SJSA1 (cell line): ENCODE results near the gene C1QA. TPM values are rescaled to one million over a fixed set of nuclear protein-coding genes. Genes with fewer than 3 reads are reported as not detected.
"Not testable (repeated sequence)": the region's sequence is repeated elsewhere in the genome, so short reads cannot be mapped to it uniquely, and the experiment has no call there.

Experiments
- DNase-seq, 2 experiments: peaks; one replicate each; pipeline ENCODE4 v3.0.0-alpha.2; 2015 to 2020; ENCODE audit warnings: low spot score in 2 of 2, low read depth in 1 of 2
- H3K27ac ChIP-seq: fragments of 250-450 bp; sonication (Bioruptor Pico); 2 replicates; pipeline ENCODE4 v1.5.1; 2020; ENCODE audit warnings: mild to moderate bottlenecking, moderate library complexity
- H3K27me3 ChIP-seq: fragments of 250-450 bp; sonication (Bioruptor Pico); replicated peaks from 2 replicates; pipeline ENCODE4 v1.5.1; 2020; ENCODE audit warnings: mild to moderate bottlenecking, moderate library complexity
- H3K36me3 ChIP-seq: fragments of 250-450 bp; sonication (Bioruptor Pico); 2 replicates; pipeline ENCODE4 v1.5.1; 2020; ENCODE audit warnings: mild to moderate bottlenecking
- H3K4me1 ChIP-seq: fragments of 250-450 bp; sonication (Bioruptor Pico); replicated peaks from 2 replicates; pipeline ENCODE4 v1.6.1; 2021; ENCODE audit warnings: mild to moderate bottlenecking
- H3K4me3 ChIP-seq: fragments of 250-450 bp; sonication (Bioruptor Pico); 2 replicates; pipeline ENCODE4 v1.5.1; 2020; ENCODE audit warnings: mild to moderate bottlenecking
- H3K9me3 ChIP-seq: fragments of 250-450 bp; sonication (Bioruptor Pico); replicated peaks from 2 replicates; pipeline ENCODE4 v1.5.1; 2020; ENCODE audit warnings: mild to moderate bottlenecking
- total RNA-seq: library from RNA; depleted of rRNA; stranded (reverse); fragments of >200 nt; shearing (Covaris generic); gene quantifications from 2 replicates; pipeline ENCODE4 v1.2.3, GENCODE V29; 2014

Gene C1QA
- total RNA-seq, 1 experiment from 2014 or later = not detected

DNA sequence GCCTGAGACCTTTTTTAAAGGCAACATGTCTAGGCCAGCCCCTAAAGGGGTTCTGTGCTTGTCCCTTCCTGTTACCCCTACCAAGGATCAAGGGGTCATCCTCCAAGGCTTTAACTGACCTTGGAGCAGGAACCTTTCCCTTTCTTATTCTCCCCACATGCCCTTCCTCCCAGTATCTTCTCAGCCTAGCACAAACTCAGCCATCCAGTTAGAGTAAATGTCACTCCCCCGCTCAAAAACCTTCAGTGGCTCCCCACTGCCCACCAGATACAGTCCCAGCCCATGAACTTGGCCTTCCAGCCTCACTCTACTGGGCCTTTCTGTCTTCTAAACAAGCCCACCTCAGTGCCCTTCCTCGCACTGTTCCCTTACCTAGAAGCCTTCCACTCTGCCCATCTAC, 25.5 kb downstream of the C1QA start:
- H3K4me3 ChIP-seq = no peak overlapping the region
- H3K27me3 ChIP-seq = peaks cover 11% of the 10 kb centered on the region
- no peak for DNase-seq
- H3K36me3 ChIP-seq = no peaks in the 10 kb centered on the region
- H3K9me3 ChIP-seq = no peaks in the 10 kb centered on the region
- H3K27ac ChIP-seq = no peak overlapping the region
- H3K4me1 ChIP-seq = no peaks in the 10 kb centered on the region

DNA sequence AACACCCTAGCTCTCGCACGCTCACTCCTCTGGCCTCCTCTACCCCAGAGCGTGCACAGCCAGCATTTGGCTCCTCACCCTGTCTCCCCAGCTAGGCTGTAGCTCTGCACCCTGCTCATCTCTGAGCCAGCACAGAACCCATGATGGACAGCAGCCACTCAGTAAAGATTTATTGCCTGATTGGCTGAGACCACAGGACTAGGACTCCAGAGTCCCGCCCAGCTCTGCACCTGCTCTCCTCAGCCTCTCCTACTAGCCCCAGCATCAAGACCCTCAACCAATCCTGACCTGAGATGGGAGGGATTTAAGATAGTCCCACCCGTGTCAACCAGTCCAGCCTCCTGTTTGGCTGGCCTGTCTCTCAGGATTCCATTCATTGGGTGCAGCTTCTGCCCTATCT, 25.9 kb downstream of the C1QA start:
- DNase-seq = no peak
- H3K27me3 ChIP-seq = peaks cover 10% of the 10 kb centered on the region
- no peaks in the 10 kb centered on the region for H3K9me3 ChIP-seq
- no peak overlapping the region for H3K4me3 ChIP-seq
- no peak overlapping the region for H3K27ac ChIP-seq
- H3K36me3 ChIP-seq = no peaks in the 10 kb centered on the region
- H3K4me1 ChIP-seq = no peaks in the 10 kb centered on the region

DNA sequence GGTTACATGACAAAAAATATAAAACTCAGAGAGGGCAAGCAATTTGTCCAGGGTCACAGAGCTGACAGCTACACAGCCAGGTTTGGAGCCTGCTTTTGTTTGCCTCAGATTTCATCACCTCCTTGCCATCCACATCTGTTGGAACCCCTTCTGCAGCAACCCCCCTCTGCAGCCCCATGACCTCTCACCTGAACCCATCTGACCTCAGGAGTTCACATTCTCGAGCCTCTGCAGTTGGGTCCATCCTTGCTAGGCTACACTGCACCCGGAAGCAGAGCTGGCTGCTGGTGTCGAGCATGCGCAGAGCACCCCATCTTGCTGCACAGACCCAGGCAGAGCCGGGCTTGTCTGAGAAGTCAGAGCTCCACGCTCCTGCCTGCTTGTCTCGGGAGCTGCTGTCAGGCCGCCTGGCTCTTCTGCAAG, 26.6 kb downstream of the C1QA start:
- Histone ChIP-seq H3K36me3 (no peaks in the 10 kb centered on the region), H3K4me3 (no peak overlapping the region), H3K9me3 (no peaks in the 10 kb centered on the region), H3K27me3 (peaks cover 14% of the 10 kb centered on the region; the same call in 1 of the 2 replicates), H3K27ac (no peak overlapping the region), H3K4me1 (no peaks in the 10 kb centered on the region)
- DNase-seq = no peak

DNA sequence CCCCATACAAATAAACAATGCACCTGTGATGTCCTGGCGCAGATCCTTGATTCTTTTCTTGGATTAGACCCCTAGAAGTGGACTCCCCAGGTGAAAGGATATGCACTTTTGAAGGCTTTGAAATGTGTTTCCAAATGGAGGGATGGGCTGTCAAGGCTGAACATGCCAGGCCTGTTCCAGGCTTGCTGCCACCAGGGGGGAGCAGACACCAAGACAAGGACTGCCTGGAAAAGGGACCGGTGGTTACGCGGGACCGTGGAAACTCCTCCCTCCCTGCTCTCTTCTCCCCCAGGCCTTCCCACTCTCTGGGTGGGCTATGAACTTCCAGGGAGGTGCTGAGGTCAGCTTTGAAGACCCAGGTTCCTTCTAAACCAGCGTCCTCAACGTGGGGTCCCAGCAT, 29.3 kb downstream of the C1QA start:
- no peak overlapping the region for H3K27ac ChIP-seq
- peaks cover 33% of the 10 kb centered on the region for H3K27me3 ChIP-seq
- H3K4me1 ChIP-seq = no peaks in the 10 kb centered on the region
- no peak overlapping the region for H3K4me3 ChIP-seq
- H3K36me3 ChIP-seq = no peaks in the 10 kb centered on the region
- H3K9me3 ChIP-seq = no peaks in the 10 kb centered on the region
- DNase-seq = no peak

DNA sequence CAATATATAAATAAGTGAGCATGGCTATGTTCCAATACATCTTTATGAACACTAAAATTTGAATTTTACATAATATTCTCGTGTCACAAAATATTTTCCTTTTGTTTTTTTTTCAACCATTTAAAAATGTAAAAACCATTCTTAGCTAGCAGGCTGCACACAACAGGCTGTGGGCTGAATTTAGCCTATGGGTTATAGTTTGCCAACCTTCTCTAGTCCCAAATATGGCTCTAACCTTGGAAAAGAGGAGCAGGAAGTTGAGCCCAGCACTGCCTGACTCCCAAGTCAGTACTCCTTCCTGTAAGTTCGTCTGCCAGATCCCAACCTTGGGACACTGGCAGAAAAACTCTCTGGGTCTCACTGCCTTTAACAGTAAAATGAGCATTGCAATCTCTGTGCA, 30.0 kb downstream of the C1QA start:
- no peak overlapping the region for H3K27ac ChIP-seq
- no peak for DNase-seq
- no peak overlapping the region for H3K4me3 ChIP-seq
- no peaks in the 10 kb centered on the region for H3K36me3 ChIP-seq
- peaks cover 33% of the 10 kb centered on the region for H3K27me3 ChIP-seq
- H3K9me3 ChIP-seq = no peaks in the 10 kb centered on the region
- H3K4me1 ChIP-seq = no peaks in the 10 kb centered on the region

DNA sequence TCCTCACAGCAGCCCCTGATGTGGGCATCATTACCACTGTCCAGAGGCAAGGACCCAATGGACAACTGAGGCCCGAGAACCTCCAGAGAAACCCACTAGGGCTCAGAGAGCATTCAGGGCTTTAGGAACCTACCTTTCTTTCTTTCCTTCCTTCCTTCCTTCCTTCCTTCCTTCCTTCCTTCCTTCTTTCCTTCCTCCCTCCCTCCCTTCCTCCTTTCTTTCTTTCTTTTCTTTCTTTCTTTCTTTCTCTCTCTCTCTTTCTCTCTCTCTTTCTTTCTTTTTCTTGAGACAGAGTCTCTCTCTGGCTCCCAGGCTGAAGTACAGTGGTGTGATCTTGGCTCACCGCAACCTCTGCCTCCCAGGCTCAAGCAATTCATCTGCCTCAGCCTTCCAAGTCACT, 32.4 kb downstream of the C1QA start:
- H3K4me3 ChIP-seq, H3K4me1 ChIP-seq, DNase-seq, H3K27ac ChIP-seq, H3K9me3 ChIP-seq, H3K36me3 ChIP-seq: not testable (repeated sequence)
- peaks cover 34% of the 10 kb centered on the region for H3K27me3 ChIP-seq

DNA sequence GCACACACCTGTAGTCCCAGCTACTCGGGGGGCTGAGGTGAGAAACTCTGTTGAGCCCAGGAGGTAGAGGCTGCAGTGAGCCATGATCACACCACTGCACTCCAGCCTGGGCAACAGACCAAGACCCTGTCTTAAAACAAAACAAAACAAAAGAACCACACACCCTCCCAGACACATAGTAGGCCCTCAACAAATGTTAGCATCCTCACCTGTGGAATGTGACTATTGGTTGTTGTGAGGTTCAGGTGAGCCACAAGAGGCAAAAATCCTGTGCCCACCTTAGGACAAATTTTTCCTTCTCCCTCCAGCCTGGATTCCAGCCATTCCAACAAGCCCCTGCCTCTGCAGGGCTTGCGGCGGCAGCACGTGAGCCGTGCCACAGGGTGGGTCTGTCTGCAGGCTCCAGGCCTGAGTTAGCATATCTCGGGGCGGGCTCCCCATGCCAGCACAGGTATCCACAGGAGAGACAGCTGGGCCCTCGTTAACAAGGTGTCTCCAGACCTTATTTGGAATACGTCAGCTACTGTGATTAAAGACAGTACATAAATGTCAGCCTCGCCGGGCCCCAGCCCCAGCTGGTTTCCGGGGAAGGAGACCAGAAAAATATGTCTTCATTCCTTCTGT, 34.0 kb downstream of the C1QA start:
- Histone ChIP-seq H3K4me1 (no peaks in the 10 kb centered on the region), H3K4me3 (no peak overlapping the region), H3K36me3 (no peaks in the 10 kb centered on the region), H3K27ac (no peak overlapping the region), H3K9me3 (no peaks in the 10 kb centered on the region), H3K27me3 (peaks cover 39% of the 10 kb centered on the region)
- DNase-seq = no peak

DNA sequence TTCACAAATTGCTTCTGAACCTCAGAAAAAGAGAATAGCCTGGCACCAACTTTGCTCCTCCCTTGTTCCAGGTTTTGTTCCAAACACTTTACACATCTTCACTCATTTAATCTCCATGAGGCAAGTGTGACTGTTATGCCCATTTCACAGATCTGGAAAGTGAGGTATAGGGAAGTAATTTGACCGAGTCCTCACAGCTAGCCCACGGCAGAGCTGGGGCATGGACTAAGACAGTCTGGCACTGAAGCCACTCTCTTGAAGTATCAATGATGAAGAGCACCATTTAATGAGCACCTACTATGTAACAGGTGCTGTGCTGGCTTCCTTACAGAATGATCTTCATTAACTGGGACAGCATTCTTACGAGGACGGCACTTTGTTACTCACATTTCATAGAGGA, 35.6 kb downstream of the C1QA start:
- DNase-seq = no peak
- no peak overlapping the region for H3K4me3 ChIP-seq
- H3K9me3 ChIP-seq = no peaks in the 10 kb centered on the region
- H3K27ac ChIP-seq = no peak overlapping the region
- H3K36me3 ChIP-seq = no peaks in the 10 kb centered on the region
- H3K4me1 ChIP-seq = no peaks in the 10 kb centered on the region
- H3K27me3 ChIP-seq = peaks cover 39% of the 10 kb centered on the region

DNA sequence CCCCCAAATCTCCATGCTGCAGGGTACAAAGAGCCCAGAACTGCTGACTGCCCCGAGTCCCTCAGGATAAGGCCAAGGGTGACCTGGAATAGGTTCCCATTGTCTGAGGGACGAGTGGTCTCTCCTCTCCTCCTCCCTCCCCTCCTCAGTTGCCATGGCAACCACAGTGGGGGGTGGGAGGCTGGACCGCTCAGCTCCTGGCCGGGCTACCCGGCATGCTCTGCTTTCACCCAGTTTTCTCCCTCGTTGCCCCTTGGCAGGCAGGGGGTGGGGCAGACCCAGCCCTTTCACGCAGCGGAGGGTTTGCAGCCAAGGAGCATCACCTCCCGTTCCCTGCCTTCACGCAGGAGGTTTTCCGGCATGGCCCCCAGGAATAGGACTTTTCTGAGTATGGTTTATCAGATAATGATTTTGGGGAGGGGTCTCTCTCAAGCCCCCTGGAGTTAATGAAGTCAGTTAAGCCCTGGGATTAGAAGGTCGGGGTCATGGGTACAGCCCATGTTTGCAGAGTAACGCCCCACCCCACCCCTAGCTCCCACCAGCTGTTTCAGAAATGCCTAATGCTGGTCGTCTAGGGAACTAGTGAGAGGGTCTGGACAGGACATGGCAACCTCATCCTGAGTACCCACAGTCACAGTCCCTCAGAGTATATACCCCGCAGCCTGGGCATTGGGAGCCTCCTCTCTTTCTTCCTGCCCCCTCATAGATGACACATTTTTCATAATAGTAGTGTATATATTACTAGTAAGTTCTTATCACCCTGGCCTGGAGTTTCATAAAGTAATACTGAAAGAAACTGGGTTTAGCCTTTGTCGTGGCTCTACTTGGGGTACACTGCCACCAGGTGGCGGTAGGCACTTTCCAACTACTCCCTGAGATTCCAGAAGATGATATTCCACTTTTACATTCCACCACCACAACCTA, 37.3 kb downstream of the C1QA start:
- Histone ChIP-seq H3K27ac (no peak overlapping the region), H3K4me3 (no peak overlapping the region), H3K27me3 (peaks cover 24% of the 10 kb centered on the region), H3K9me3 (no peaks in the 10 kb centered on the region), H3K36me3 (no peaks in the 10 kb centered on the region), H3K4me1 (no peaks in the 10 kb centered on the region)
- DNase-seq = peak in 1 of 2 experiments; percentile 46

DNA sequence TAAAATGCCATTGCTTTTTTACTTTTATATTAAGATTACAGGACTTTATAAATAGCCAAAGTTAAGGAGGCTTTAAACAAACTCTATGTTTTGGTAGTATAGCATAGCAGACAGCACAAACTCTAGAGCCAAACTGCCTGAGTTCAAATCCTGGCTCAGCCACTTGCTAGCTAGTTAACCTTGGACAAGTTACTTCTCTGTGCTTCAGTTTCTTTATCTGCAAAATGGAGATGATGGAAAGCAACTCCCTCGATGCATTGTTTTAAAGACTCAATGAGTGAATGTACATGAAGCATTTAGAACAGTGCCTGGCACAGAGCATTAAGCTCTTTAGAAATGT, 38.0 kb downstream of the C1QA start:
- Histone ChIP-seq H3K4me3 (no peak overlapping the region), H3K9me3 (no peaks in the 10 kb centered on the region), H3K36me3 (no peaks in the 10 kb centered on the region), H3K27ac (no peak overlapping the region), H3K27me3 (peaks cover 24% of the 10 kb centered on the region), H3K4me1 (no peaks in the 10 kb centered on the region)
- no peak for DNase-seq

DNA sequence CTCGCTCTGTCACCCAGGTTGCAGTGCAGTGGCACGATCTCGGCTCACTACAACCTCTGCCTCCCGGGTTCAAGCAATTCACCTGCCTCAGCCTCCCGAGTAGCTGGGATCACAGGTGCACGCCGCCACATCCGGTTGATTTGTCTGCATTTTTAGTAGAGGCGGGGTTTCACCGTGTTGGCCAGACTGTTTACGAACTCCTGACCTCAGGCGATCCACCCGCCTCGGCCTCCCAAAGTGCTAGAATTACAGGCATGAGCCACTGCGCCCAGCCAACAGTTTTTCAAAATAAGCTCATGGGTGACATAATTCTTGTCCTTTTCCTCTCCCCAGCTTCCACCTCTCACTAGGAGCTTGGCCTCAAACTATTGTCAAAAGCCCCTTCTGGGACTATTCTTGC, 39.7 kb downstream of the C1QA start:
- not testable (repeated sequence) for H3K4me1 ChIP-seq, H3K9me3 ChIP-seq, H3K4me3 ChIP-seq, H3K36me3 ChIP-seq, DNase-seq, H3K27ac ChIP-seq
- peaks cover 11% of the 10 kb centered on the region for H3K27me3 ChIP-seq

DNA sequence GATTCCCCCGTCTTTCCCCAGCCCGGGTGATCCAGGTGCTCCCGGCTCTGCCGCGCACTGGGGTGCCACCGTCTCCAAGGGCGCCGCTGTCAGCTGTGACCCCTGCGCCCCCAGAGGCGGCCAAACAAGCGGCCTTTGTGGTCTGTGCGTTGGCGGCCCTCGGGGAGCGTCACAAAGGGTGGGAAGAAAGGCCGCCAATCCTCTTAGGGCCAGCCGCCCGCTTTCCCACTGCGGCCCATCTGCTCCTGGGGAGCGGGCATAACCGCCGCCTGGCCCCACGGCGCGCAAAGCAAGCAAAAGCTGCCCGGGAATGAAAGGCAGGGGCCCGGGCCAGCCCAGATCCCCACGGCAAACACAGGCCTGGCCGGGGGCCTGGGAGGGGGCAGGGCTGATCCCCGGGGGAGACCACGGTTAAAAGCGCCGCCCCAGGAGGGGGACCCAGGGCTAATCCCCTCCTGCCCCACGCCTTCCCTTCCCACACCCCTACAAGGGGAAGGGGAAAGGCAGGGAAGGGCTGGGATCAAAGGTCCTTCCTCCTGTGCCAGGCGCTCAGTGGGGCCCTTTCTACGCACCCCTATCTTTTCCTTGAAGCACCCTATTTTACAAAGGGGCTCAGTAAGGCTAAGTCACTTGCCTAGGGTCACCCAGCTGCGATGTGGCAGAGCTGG, 40.6 kb downstream of the C1QA start:
- Histone ChIP-seq H3K9me3 (no peaks in the 10 kb centered on the region), H3K4me3 (no peak overlapping the region), H3K27me3 (peaks cover 11% of the 10 kb centered on the region), H3K27ac (no peak overlapping the region), H3K36me3 (no peaks in the 10 kb centered on the region), H3K4me1 (no peaks in the 10 kb centered on the region)
- DNase-seq = no peak

DNA sequence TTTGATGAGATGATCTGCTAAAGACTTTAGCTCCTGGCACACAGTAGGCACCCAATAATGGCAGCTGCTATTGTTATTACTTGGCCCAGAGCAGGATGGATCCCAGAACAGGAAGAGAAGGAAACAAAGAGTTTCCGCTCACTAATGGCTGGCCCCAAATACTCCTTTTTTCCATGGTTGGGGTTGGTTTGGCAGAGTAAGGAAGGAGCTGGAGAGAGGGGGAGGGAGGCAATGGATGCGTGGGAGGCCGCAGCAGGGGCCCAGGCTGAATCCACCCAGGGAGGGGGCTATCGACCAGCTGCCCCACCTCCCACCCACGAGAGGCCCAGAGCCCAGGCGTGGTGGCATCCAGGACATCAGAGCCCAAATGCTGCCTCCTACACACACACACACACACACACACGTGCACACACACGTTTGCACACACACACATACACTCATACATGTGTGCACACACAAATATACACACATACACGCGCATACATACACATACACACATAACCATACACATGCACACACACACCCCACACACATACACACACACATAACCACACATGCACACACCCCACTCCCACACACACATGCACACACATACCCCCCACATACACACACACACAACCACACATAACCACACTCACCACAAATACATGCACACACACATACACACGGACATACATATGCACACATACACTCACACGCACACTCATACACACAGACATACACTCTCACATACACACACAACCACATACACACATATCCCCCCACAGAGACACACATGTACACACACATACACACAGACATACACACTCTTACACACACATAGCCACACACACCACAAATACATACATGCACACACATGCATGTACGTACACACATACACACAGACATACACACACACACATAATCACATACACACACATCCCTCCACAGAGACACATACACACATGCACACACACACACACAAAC, 41.8 kb downstream of the C1QA start:
- no peak for DNase-seq
- H3K4me1 ChIP-seq = no peaks in the 10 kb centered on the region
- H3K36me3 ChIP-seq = no peaks in the 10 kb centered on the region
- 0 out of 2 replicates have a peak, but pooled peaks cover 6% of the 10 kb centered on the region for H3K27me3 ChIP-seq
- no peaks in the 10 kb centered on the region for H3K9me3 ChIP-seq
- no peak overlapping the region for H3K4me3 ChIP-seq
- H3K27ac ChIP-seq = no peak overlapping the region
